Measurements from ENCODE around the gene ARAP2.

ARAP2 gene

GRCh38 chr4:36226430-36227227 lies 17.7 kb downstream of the ARAP2 start:
- Histone ChIP-seq H3K4me1 (ENCODE audit: control insufficient read depth, low read length) (no peaks in the 10 kb centered on the region), H3K4me3 (ENCODE audit: low read length) (no peak overlapping the region), H3K27ac (ENCODE audit: low read depth, low read length) (no peak overlapping the region), H3K36me3 (ENCODE audit: control insufficient read depth, low read length) (no peaks in the 10 kb centered on the region), H3F3A (ENCODE audit: control insufficient read depth, insufficient read depth) (no peaks in the 10 kb centered on the region), H3K4me2 (ENCODE audit: low read length) (no peak overlapping the region), H3K79me2 (ENCODE audit: control insufficient read depth, low read length) (no peaks in the 10 kb centered on the region), H4K20me1 (ENCODE audit: control insufficient read depth, insufficient read depth, low read depth, low read length) (no peaks in the 10 kb centered on the region), H3K27me3 (ENCODE audit: control insufficient read depth, low read length) (no peaks in the 10 kb centered on the region), H3K9me2 (replicated peaks; ENCODE audit: control insufficient read depth, low read length) (no peaks in the 10 kb centered on the region), H3K9me3 (ENCODE audit: control insufficient read depth, insufficient read depth, low read length) (no peaks in the 10 kb centered on the region)
- TF ChIP-seq EZH2phosphoT487 (IDR thresholded peaks at IDR 0.05; ENCODE audit: borderline replicate concordance, low read length) = no peak
- TF ChIP-seq CTCF (IDR thresholded peaks at IDR 0.05; ENCODE audit: low read depth, low read length, poor library complexity, severe bottlenecking) = no peak

GRCh38 chr4:36224972-36225903 lies 19.1 kb downstream of the ARAP2 start:
- Histone ChIP-seq H3K4me2 (ENCODE audit: low read length) (no peak overlapping the region), H3F3A (ENCODE audit: control insufficient read depth, insufficient read depth) (no peaks in the 10 kb centered on the region), H3K27ac (ENCODE audit: low read depth, low read length) (no peak overlapping the region), H3K36me3 (ENCODE audit: control insufficient read depth, low read length) (no peaks in the 10 kb centered on the region), H3K9me3 (ENCODE audit: control insufficient read depth, insufficient read depth, low read length) (no peaks in the 10 kb centered on the region), H3K9me2 (replicated peaks; ENCODE audit: control insufficient read depth, low read length) (no peaks in the 10 kb centered on the region), H3K4me1 (ENCODE audit: control insufficient read depth, low read length) (no peaks in the 10 kb centered on the region), H3K79me2 (ENCODE audit: control insufficient read depth, low read length) (no peaks in the 10 kb centered on the region), H3K27me3 (ENCODE audit: control insufficient read depth, low read length) (no peaks in the 10 kb centered on the region), H3K4me3 (ENCODE audit: low read length) (no peak overlapping the region), H4K20me1 (ENCODE audit: control insufficient read depth, insufficient read depth, low read depth, low read length) (no peaks in the 10 kb centered on the region)
- TF ChIP-seq EZH2phosphoT487 (IDR thresholded peaks at IDR 0.05; ENCODE audit: borderline replicate concordance, low read length) (no peak), CTCF (IDR thresholded peaks at IDR 0.05; ENCODE audit: low read depth, low read length, poor library complexity, severe bottlenecking) (no peak)

GRCh38 chr4:36222702-36223101 lies 21.6 kb downstream of the ARAP2 start:
- Histone ChIP-seq H3K36me3 (ENCODE audit: control insufficient read depth, low read length) (no peaks in the 10 kb centered on the region), H3K9me2 (replicated peaks; ENCODE audit: control insufficient read depth, low read length) (no peaks in the 10 kb centered on the region), H4K20me1 (ENCODE audit: control insufficient read depth, insufficient read depth, low read depth, low read length) (no peaks in the 10 kb centered on the region), H3K4me3 (ENCODE audit: low read length) (no peak overlapping the region), H3K27me3 (ENCODE audit: control insufficient read depth, low read length) (no peaks in the 10 kb centered on the region), H3K4me1 (ENCODE audit: control insufficient read depth, low read length) (no peaks in the 10 kb centered on the region), H3K4me2 (ENCODE audit: low read length) (no peak overlapping the region), H3K9me3 (ENCODE audit: control insufficient read depth, insufficient read depth, low read length) (no peaks in the 10 kb centered on the region), H3K79me2 (ENCODE audit: control insufficient read depth, low read length) (no peaks in the 10 kb centered on the region), H3F3A (ENCODE audit: control insufficient read depth, insufficient read depth) (no peaks in the 10 kb centered on the region), H3K27ac (ENCODE audit: low read depth, low read length) (no peak overlapping the region)
- TF ChIP-seq CTCF (IDR thresholded peaks at IDR 0.05; ENCODE audit: low read depth, low read length, poor library complexity, severe bottlenecking) = no peak
- no peak for TF ChIP-seq EZH2phosphoT487 (IDR thresholded peaks at IDR 0.05; ENCODE audit: borderline replicate concordance, low read length)
